ENCODE measurements around the gene PRRC2A.

The PRRC2A gene

DNA sequence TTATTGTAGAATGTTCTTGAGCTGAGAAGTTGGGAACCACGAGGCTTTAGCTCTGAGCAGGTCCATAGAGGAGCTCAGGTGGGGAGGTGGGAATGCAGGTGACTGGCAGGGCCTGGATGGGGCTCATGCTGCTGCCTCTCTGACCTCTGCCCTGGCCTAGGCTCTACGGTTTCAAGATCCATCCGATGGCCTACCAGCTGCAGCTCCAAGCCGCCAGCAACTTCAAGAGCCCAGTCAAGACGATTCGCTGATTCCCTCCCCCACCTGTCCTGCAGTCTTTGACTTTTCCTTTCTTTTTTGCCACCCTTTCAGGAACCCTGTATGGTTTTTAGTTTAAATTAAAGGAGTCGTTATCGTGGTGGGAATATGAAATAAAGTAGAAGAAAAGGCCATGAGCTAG is 49.2 kb downstream of the PRRC2A start, which contains the start of gene LY6G5B:
LY6G5B (plus strand) TSS at position 301 of the 400 bp plus-strand sequence. CDS start 975 bp downstream, outside the sequence.
- DNase-seq (ENCODE audit: low read depth), result no peak
- H3K4me3 ChIP-seq (ENCODE audit: low read depth, low read length), result no peak within 1 kb of the TSS
- TF ChIP-seq, protein P1, sequence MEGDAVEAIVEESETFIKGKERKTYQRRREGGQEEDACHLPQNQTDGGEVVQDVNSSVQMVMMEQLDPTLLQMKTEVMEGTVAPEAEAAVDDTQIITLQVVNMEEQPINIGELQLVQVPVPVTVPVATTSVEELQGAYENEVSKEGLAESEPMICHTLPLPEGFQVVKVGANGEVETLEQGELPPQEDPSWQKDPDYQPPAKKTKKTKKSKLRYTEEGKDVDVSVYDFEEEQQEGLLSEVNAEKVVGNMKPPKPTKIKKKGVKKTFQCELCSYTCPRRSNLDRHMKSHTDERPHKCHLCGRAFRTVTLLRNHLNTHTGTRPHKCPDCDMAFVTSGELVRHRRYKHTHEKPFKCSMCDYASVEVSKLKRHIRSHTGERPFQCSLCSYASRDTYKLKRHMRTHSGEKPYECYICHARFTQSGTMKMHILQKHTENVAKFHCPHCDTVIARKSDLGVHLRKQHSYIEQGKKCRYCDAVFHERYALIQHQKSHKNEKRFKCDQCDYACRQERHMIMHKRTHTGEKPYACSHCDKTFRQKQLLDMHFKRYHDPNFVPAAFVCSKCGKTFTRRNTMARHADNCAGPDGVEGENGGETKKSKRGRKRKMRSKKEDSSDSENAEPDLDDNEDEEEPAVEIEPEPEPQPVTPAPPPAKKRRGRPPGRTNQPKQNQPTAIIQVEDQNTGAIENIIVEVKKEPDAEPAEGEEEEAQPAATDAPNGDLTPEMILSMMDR (conservative IDR thresholded peaks at IDR 0.05; ENCODE audit: low read depth, low read length), result no peak

DNA sequence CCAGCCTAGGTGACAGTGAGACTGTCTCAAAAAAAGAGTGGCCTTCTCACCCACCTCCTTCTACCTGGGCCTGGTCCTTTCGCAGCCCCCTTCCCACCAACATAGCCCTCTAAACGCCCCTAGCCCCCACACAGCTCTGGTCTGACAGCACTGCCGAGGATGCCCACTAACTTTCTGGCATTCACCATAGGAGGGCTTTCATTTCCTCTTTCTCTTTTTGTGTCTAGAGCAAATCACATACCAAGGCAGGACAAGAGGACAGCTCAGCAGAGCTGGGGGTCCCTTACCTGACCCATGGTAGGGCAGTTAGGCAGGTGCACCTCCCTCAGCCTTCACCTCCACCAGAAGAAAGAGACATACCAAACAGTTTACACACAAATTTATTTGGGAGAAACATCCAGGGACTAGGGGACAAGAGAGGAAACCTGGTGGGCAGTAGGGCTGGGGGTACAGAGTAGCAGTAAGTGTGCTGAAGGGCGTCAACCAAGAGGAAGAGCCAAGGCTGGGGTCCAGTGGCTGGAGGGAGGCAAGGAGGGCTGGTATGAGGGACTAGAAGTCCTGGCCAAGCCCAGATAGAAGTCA is 55.9 kb downstream of the PRRC2A start:
- DNase-seq (ENCODE audit: low read depth), result no peak
- H3K4me3 ChIP-seq (ENCODE audit: low read depth, low read length), result no peak overlapping the region
- TF ChIP-seq, protein P1 (conservative IDR thresholded peaks at IDR 0.05; ENCODE audit: low read depth, low read length), result no peak

DNA sequence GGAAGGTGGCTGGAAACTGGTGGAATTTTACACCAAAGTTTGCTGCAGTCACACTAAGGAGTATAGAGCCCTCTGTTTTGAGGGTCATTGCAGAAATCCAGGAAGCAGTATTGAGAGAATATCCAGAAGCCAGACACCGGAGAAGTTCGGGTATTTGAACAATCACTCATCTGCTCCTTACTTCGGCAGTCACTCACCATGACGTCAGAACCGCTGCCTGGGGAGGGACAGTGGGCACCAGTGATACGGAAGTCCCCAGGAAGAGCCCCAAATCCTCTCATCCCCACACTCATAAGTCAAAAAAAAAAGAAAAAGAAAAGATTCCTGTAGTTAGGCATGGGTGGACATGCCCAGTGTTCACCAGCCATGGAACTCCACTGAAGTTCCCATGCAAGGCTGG is 56.4 kb downstream of the PRRC2A start:
- TF ChIP-seq, protein P1 (conservative IDR thresholded peaks at IDR 0.05; ENCODE audit: low read depth, low read length), result no peak
- H3K4me3 ChIP-seq (ENCODE audit: low read depth, low read length), result no peak overlapping the region
- DNase-seq (ENCODE audit: low read depth), result no peak

DNA sequence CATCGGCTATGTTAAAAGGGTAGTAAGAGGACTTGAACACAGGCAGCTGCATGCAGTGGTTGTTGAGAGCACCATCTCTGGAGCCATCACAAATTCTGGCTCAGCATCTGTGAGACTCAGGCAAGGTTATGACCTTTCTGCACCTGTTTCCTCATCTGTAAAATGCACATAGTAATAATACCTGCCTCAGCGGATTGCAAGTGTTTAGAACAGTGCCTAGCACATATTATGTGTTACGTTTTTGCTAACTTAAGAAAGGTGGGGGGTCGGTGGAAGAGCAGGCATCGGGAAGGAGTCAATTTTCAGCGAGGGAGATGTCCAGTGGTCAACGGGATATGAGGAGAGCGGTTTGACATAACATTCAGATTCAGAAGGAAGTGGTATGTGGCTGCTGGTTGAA is 57.4 kb downstream of the PRRC2A start:
- no peak for DNase-seq (ENCODE audit: low read depth)
- TF ChIP-seq, protein P1 (conservative IDR thresholded peaks at IDR 0.05; ENCODE audit: low read depth, low read length), result no peak
- no peak overlapping the region for H3K4me3 ChIP-seq (ENCODE audit: low read depth, low read length)

DNA sequence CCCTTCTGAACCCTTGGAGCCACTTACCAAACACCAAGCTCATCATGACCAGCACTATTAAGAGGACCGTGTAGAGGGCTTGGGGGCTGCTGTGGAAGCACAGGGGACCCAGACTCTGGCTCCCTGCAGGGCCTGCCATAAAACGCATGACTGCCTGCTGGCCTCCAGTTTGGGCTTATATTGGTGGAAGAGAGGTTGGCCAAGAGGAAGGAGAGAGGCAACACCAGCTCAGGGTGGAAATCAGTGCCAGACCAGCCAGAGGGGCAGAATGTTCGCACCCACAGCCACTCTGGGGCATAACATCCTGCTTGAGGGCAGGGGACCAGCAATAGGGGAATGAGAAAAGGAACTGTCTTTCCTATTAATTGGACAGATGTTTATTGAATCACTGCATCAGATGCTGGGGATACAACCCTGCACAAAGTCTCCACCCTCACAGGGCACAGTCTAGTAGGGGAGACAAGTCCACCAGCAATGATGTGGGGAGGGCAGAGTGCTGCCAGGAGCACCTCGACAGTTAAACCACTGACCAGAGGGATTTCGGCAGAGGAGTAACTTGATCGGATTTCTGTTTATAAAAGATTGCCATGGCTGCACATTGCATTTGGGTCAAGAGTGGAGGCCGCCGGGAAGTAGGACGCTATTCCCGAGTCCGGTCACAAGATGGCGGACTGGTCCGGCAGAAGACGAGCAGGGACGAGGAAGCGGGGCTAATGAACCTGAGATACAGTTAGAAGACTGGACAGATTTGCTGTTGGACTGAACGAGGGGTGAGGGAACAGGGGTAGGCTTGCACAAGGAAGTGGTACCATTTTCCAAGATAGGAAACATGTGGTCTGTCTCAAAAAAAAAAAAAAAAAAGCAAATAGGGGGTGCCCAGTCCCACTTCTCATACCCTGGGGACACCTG is 60.0 kb downstream of the PRRC2A start, which contains the start of gene LY6G5C:
LY6G5C (minus strand) TSS at position 842 of the 909 bp plus-strand sequence; CDS start at position 148, 694 bp downstream.
- TF ChIP-seq, protein P1 (conservative IDR thresholded peaks at IDR 0.05; ENCODE audit: low read depth, low read length), result peak; percentile 86
- peak; percentile 96 for DNase-seq (ENCODE audit: low read depth)

DNA sequence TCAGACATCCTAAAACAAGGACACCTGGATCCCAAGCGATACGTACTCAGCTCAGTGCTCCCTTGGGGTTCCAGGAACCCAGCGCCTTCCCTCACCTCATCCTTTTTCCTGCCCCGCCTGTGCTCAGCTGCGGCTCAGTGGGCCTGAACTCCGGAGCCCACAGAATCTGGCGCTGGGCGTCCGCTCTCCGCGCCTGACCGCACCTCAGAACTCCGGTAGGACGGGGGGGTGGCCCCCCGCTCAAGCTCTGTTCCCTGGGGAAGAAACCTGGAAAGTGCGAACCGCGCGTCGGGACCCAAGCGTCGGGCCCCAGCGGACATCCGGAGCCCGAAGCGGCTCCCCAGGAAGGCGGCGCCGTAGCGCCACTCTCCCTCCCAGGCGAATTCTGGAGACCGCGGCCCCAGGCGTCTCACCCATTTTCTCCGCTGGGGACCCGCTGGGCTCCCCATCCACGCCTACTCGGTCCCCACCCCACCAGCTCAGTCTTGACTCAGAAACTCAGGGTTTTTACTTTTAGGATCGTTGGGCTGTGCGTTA is 60.7 kb downstream of the PRRC2A start:
- H3K4me3 ChIP-seq (ENCODE audit: low read depth, low read length), result peak overlapping the region; percentile 61
- TF ChIP-seq, protein P1 (conservative IDR thresholded peaks at IDR 0.05; ENCODE audit: low read depth, low read length), result no peak
- peak; percentile 18 for DNase-seq (ENCODE audit: low read depth)

More for the DNA sequence above, 60.0 kb downstream of the PRRC2A start, which contains the start of gene LY6G5C:
- peak within 1 kb of the TSS; percentile 61 for H3K4me3 ChIP-seq (ENCODE audit: low read depth, low read length)

Measured in choroid plexus epithelial cell (primary cell).